Sigmoid colon (tissue), 7 donors: ENCODE data around the gene KRT16. TPM values are rescaled to one million over a fixed set of nuclear protein-coding genes. Genes with fewer than 3 reads are reported as not detected.

ENCODE experiments used
- DNase-seq: peaks from one replicate; pipeline ENCODE4 v3.0.0-alpha.2; 2019
- H3K27ac ChIP-seq, 4 donors: fragments of 200-600 bp; sonication (generic); one replicate each; pipeline ENCODE4 v1.5.1; 2016 to 2019; ENCODE audit warnings: mild to moderate bottlenecking in 1 of 4
- H3K27me3 ChIP-seq, 3 donors: fragments of 200-600 bp; sonication (generic); one replicate each; pipeline ENCODE4 v1.5.1; 2019; ENCODE audit warnings: mild to moderate bottlenecking in 1 of 3
- H3K36me3 ChIP-seq, 4 donors: fragments of 200-600 bp; sonication (generic); one replicate each; pipeline ENCODE4 v1.5.1; 2016 to 2019
- H3K4me1 ChIP-seq, 4 donors: fragments of 200-600 bp; sonication (generic); one replicate each; pipeline ENCODE4 v1.5.1; 2017 to 2019
- H3K4me3 ChIP-seq, 4 donors: fragments of 200-600 bp; sonication (generic); one replicate each; pipeline ENCODE4 v1.5.1; 2017 to 2019; ENCODE audit warnings: mild to moderate bottlenecking in 2 of 4, moderate library complexity in 1 of 4
- H3K9me3 ChIP-seq, 4 donors: fragments of 200-600 bp in 3 of 4; sonication (generic) in 3 of 4; one replicate each; pipeline versions ENCODE4 v1.5.1 to v1.6.1; 2013 to 2019
- CTCF ChIP-seq, 4 experiments: fragments of 450-650 bp in 3 of 4; fragments of 200-600 bp in 1 of 4; IDR thresholded peaks; one replicate each; pipeline ENCODE4 v1.5.1; 2016 to 2019; ENCODE audit warnings: antibody characterized with exemption in 4 of 4, mild to moderate bottlenecking in 3 of 4, moderate library complexity in 2 of 4
- EP300 ChIP-seq, 4 donors: sonication (generic); formaldehyde crosslinking; IDR thresholded peaks; one replicate each; pipeline ENCODE4 v1.6.1; 2017; ENCODE audit warnings: antibody characterized with exemption in 4 of 4
- POLR2A ChIP-seq, 2 donors: fragments of 450-650 bp; IDR thresholded peaks; one replicate each; pipeline ENCODE4 v1.6.1; 2016; ENCODE audit warnings: antibody characterized with exemption in 2 of 2, mild to moderate bottlenecking in 2 of 2, moderate library complexity in 2 of 2
- POLR2AphosphoS5 ChIP-seq, 4 donors: sonication (generic); formaldehyde crosslinking; IDR thresholded peaks; one replicate each; pipeline ENCODE4 v1.6.1; 2017; ENCODE audit warnings: antibody characterized with exemption in 4 of 4
- WGBS, 2 donors: extraction: QIAGEN DNeasy Blood & Tissue Kit; methylation state at CpG; one replicate each; pipeline ENCODE4 v1.1.7; 2013; 5-methylcytosine and 5-hydroxymethylcytosine counted together
- intact Hi-C: fragments of 100-400 bp; cut with DNase I; formaldehyde crosslinking; loops from one replicate; pipeline ENCODE4 v1.15.1; 2023
- polyA plus RNA-seq, 3 donors: library from polyadenylated mRNA; stranded (reverse); fragments of 200-250 nt; gene quantifications; one replicate each; pipeline ENCODE4 v1.2.3, GENCODE V29; 2013
- total RNA-seq, 4 donors: library from RNA; depleted of rRNA; stranded (reverse); fragments of >200 nt; gene quantifications; one replicate each; pipeline ENCODE4 v1.1.0, GENCODE V29; 2016
- donor health status: healthy with polysubstance abuse.
- donor health status: Bipolar disorder and iron deficiency.
- donor health status: healthy.

KRT16 gene
- total and polyA plus RNA-seq, 7 donors = 0.09 to 0.83 (median 0.60) TPM; not detected in 4

GRCh38 chr17:41638941-41639340, 26.4 kb upstream of the KRT16 start:
- H3K27me3 ChIP-seq = no peaks in the 10 kb centered on the region
- H3K4me3 ChIP-seq = no peak overlapping the region
- intact Hi-C loops = no loop called here
- 83 to 91% methylated on average over 6 of the region's 6 CpGs for WGBS, 2 donors
- TF ChIP-seq POLR2A (IDR thresholded peaks at IDR 0.05) (no peak), EP300 (IDR thresholded peaks at IDR 0.05) (no peak), CTCF (IDR thresholded peaks at IDR 0.05) (no peak), POLR2AphosphoS5 (IDR thresholded peaks at IDR 0.05) (no peak)
- no peak overlapping the region for H3K27ac ChIP-seq
- no peak for DNase-seq
- H3K36me3 ChIP-seq = no peaks in the 10 kb centered on the region
- H3K4me1 ChIP-seq = peaks cover 0 to 11% (median 10%) of the 10 kb centered on the region in 4 donors
- no peaks in the 10 kb centered on the region for H3K9me3 ChIP-seq

GRCh38 chr17:41638194-41638593, 25.6 kb upstream of the KRT16 start:
- Histone ChIP-seq H3K4me3 (no peak overlapping the region), H3K27me3 (no peaks in the 10 kb centered on the region), H3K36me3 (no peaks in the 10 kb centered on the region), H3K27ac (no peak overlapping the region), H3K4me1 (peaks cover 0 to 11% (median 10%) of the 10 kb centered on the region in 4 donors), H3K9me3 (no peaks in the 10 kb centered on the region)
- DNase-seq = no peak
- intact Hi-C loops = no loop called here
- TF ChIP-seq CTCF (IDR thresholded peaks at IDR 0.05) (no peak), POLR2A (IDR thresholded peaks at IDR 0.05) (no peak), POLR2AphosphoS5 (IDR thresholded peaks at IDR 0.05) (no peak), EP300 (IDR thresholded peaks at IDR 0.05) (no peak)
- WGBS, 2 donors = 28 to 65% methylated on average over 5 of the region's 5 CpGs

GRCh38 chr17:41636652-41637051, 24.1 kb upstream of the KRT16 start:
- H3K27ac ChIP-seq = no peak overlapping the region
- intact Hi-C loops = no loop called here
- H3K4me3 ChIP-seq = no peak overlapping the region
- H3K27me3 ChIP-seq = no peaks in the 10 kb centered on the region
- H3K36me3 ChIP-seq = no peaks in the 10 kb centered on the region
- DNase-seq = no peak
- no peaks in the 10 kb centered on the region for H3K9me3 ChIP-seq
- TF ChIP-seq POLR2A (IDR thresholded peaks at IDR 0.05) (no peak), EP300 (IDR thresholded peaks at IDR 0.05) (no peak)
- WGBS, 2 donors = 90 to 91% methylated on average over 9 of the region's 9 CpGs
- H3K4me1 ChIP-seq = peaks cover 0 to 11% (median 10%) of the 10 kb centered on the region in 4 donors

GRCh38 chr17:41635121-41636097, 22.8 kb upstream of the KRT16 start:
- Histone ChIP-seq H3K27me3 (no peaks in the 10 kb centered on the region), H3K9me3 (no peaks in the 10 kb centered on the region), H3K4me3 (peak overlapping the region in 1 of 4 donors; percentile 13), H3K36me3 (no peaks in the 10 kb centered on the region), H3K27ac (no peak overlapping the region), H3K4me1 (peaks cover 0 to 11% (median 10%) of the 10 kb centered on the region in 4 donors)
- intact Hi-C loops = no loop called here
- DNase-seq = no peak
- TF ChIP-seq POLR2A (IDR thresholded peaks at IDR 0.05) (no peak), POLR2AphosphoS5 (IDR thresholded peaks at IDR 0.05) (no peak), EP300 (IDR thresholded peaks at IDR 0.05) (no peak), CTCF (IDR thresholded peaks at IDR 0.05) (no peak)
- 37 to 67% methylated on average over 28 of the region's 28 CpGs for WGBS, 2 donors

- H3K36me3 ChIP-seq = no peaks in the 10 kb centered on the region
- intact Hi-C loops = no loop called here
- no peak for DNase-seq
- H3K27me3 ChIP-seq = no peaks in the 10 kb centered on the region
- no peak overlapping the region for H3K27ac ChIP-seq
- no peaks in the 10 kb centered on the region for H3K9me3 ChIP-seq
- TF ChIP-seq CTCF (IDR thresholded peaks at IDR 0.05) = no peak
- TF ChIP-seq POLR2AphosphoS5 (IDR thresholded peaks at IDR 0.05) = no peak
- no peak for TF ChIP-seq POLR2A (IDR thresholded peaks at IDR 0.05)
- TF ChIP-seq EP300 (IDR thresholded peaks at IDR 0.05) = no peak
- H3K4me1 ChIP-seq = peaks cover 0 to 11% (median 10%) of the 10 kb centered on the region in 4 donors
- H3K4me3 ChIP-seq = no peak overlapping the region
- 65 to 77% methylated on average over 7 of the region's 7 CpGs for WGBS, 2 donors
Observed at GRCh38 chr17:41634639-41635038, 22.1 kb upstream of the KRT16 start.
